GM18502 (cell line): Measurements from ENCODE around the gene STAB1.

Experiments
- ATAC-seq: cut with Tn5 transposase; IDR thresholded peaks from one replicate; pipeline ENCODE4 v1.9.1; 2021; ENCODE audit warnings: mild to moderate bottlenecking; ENCODE audit not compliant: unreplicated experiment, poor library complexity

Gene STAB1

GRCh38 chr3:52483081-52483480, 12.1 kb upstream of the STAB1 start:
- ATAC-seq = no peak

- ATAC-seq = no peak
These were observed 11.4 kb upstream of the STAB1 start for GRCh38 chr3:52483577-52484381.

GRCh38 chr3:52484680-52485461, 10.3 kb upstream of the STAB1 start:
- no peak for ATAC-seq

GRCh38 chr3:52487050-52487787, 7.9 kb upstream of the STAB1 start:
- no peak for ATAC-seq

- ATAC-seq = no peak
These were observed 7.1 kb upstream of the STAB1 start for GRCh38 chr3:52487788-52488691.

- no peak for ATAC-seq
These were observed 6.4 kb upstream of the STAB1 start for GRCh38 chr3:52488746-52489145.

- no peak for ATAC-seq
These were observed 5.7 kb upstream of the STAB1 start for GRCh38 chr3:52489453-52489852.

- no peak for ATAC-seq
These were observed 4.9 kb upstream of the STAB1 start for GRCh38 chr3:52490035-52490938.

- no peak for ATAC-seq
These were observed 4.1 kb upstream of the STAB1 start for GRCh38 chr3:52490939-52491526.

GRCh38 chr3:52492059-52492458, 3.1 kb upstream of the STAB1 start:
- no peak for ATAC-seq

GRCh38 chr3:52493232-52494017, 1.7 kb upstream of the STAB1 start:
- ATAC-seq = no peak

- ATAC-seq = no peak
These were observed 693 bp upstream of the STAB1 start for GRCh38 chr3:52494445-52494844.

- no peak for ATAC-seq
These were observed 852 bp downstream of the STAB1 start for GRCh38 chr3:52495777-52496602.

- no peak for ATAC-seq
These were observed 3.3 kb downstream of the STAB1 start for GRCh38 chr3:52498137-52499054.

GRCh38 chr3:52501046-52501445, 5.9 kb downstream of the STAB1 start:
- no peak for ATAC-seq

- ATAC-seq = no peak
These were observed 6.9 kb downstream of the STAB1 start for GRCh38 chr3:52502001-52502400.
